ENCODE measurements around the gene MEGF9. TPM values are rescaled to one million over a fixed set of nuclear protein-coding genes. Genes with fewer than 3 reads are reported as not detected.

Gene MEGF9
- total and polyA plus RNA-seq, 2 donors (not counting 3 experiments of a cell fraction or from before 2014, with no cell fraction given) = 4.0 to 13.0 TPM

- dilution Hi-C loops (cut with MboI; ENCODE audit: extremely low pct_ligation_motif_present, low sequenced_read_pairs) = no loop called here
- Histone ChIP-seq H3K27me3 (ENCODE audit: control insufficient read depth in 2 of 2, insufficient read depth in 2 of 2, low read length in 2 of 2) (no peaks in the 10 kb centered on the region), H3K9me1 (replicated peaks; ENCODE audit: control insufficient read depth, extremely low read depth, insufficient read depth, low read length) (no peaks in the 10 kb centered on the region), H3K4me1 (ENCODE audit: control insufficient read depth, extremely low read depth, insufficient read depth, low read length) (no peaks in the 10 kb centered on the region), H2AFZ (ENCODE audit: low read depth, low read length) (no peak overlapping the region), H3K9me3 (replicated peaks; ENCODE audit: control insufficient read depth, insufficient read depth, low read length) (no peaks in the 10 kb centered on the region), H3K79me2 (ENCODE audit: control insufficient read depth, insufficient read depth, low read length) (no peaks in the 10 kb centered on the region), H3K27ac (ENCODE audit: insufficient read depth, low read depth, low read length) (no peak overlapping the region), H3K36me3 (ENCODE audit: control insufficient read depth in 2 of 2, extremely low read depth in 1 of 2, insufficient read depth in 2 of 2, low read length in 2 of 2) (no peaks in the 10 kb centered on the region), H3K4me2 (ENCODE audit: insufficient read depth, low read length) (no peak overlapping the region), H4K20me1 (replicated peaks; ENCODE audit: control insufficient read depth, extremely low read depth, insufficient read depth, low read length) (no peaks in the 10 kb centered on the region), H3K4me3 (replicated peaks in 1 of 3; ENCODE audit: insufficient read depth in 1 of 3, low read depth in 1 of 3, low read length in 3 of 3) (no peak overlapping the region), H3K9ac (replicated peaks; ENCODE audit: extremely low read depth, insufficient read depth, low read length) (no peak overlapping the region)
- FAIRE-seq = no peak
- ChIA-PET CTCF (interaction anchor here (1.3 to 1.4 kb wide), 2 partner anchors 13 to 16 kb away, joined by 3 to 4 read pairs; no protein-coding TSS in a partner anchor), POLR2A (interaction anchor here (0.6 kb wide), 1 partner anchor 728 kb away, joined by 4 read pairs; no protein-coding TSS in a partner anchor)
- no TSS peak for BruUV-seq (replicated peaks)
- no peak for TF ChIP-seq GATA2 (IDR thresholded peaks at IDR 0.05; ENCODE audit: insufficient read depth, insufficient read length, low read depth, low read length)
- TF ChIP-seq, protein P1, sequence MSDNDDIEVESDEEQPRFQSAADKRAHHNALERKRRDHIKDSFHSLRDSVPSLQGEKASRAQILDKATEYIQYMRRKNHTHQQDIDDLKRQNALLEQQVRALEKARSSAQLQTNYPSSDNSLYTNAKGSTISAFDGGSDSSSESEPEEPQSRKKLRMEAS (IDR thresholded peaks at IDR 0.05; ENCODE audit: insufficient read depth, insufficient read length) = no peak
- TF ChIP-seq FOS (IDR thresholded peaks at IDR 0.05; ENCODE audit: borderline replicate concordance, insufficient read depth, low read length) = no peak
- TF ChIP-seq, protein P2, sequence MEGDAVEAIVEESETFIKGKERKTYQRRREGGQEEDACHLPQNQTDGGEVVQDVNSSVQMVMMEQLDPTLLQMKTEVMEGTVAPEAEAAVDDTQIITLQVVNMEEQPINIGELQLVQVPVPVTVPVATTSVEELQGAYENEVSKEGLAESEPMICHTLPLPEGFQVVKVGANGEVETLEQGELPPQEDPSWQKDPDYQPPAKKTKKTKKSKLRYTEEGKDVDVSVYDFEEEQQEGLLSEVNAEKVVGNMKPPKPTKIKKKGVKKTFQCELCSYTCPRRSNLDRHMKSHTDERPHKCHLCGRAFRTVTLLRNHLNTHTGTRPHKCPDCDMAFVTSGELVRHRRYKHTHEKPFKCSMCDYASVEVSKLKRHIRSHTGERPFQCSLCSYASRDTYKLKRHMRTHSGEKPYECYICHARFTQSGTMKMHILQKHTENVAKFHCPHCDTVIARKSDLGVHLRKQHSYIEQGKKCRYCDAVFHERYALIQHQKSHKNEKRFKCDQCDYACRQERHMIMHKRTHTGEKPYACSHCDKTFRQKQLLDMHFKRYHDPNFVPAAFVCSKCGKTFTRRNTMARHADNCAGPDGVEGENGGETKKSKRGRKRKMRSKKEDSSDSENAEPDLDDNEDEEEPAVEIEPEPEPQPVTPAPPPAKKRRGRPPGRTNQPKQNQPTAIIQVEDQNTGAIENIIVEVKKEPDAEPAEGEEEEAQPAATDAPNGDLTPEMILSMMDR (IDR thresholded peaks at IDR 0.05; ENCODE audit: extremely low read depth in 1 of 2, insufficient read depth in 1 of 2, low read depth in 1 of 2, low read length in 2 of 2) = no peak
- no peak for TF ChIP-seq EZH2 (IDR thresholded peaks at IDR 0.05; ENCODE audit: borderline replicate concordance, low read depth, low read length, severe bottlenecking)
- TF ChIP-seq POLR2AphosphoS5 (IDR thresholded peaks at IDR 0.05; ENCODE audit: insufficient read depth, low read depth, low read length) = no peak
- TF ChIP-seq MYC (IDR thresholded peaks at IDR 0.05; ENCODE audit: low read depth, low read length) = no peak
- no peak for TF ChIP-seq JUN (IDR thresholded peaks at IDR 0.05; ENCODE audit: borderline replicate concordance, insufficient read depth, insufficient read length, low read depth)
- TF ChIP-seq POLR2A (IDR thresholded peaks at IDR 0.05; ENCODE audit: low read depth, low read length) = no peak
- intact Hi-C loops (cut with micrococcal nuclease) = no loop called here
- DNase-seq (ENCODE audit: low read depth, low spot score) = no peak
Measured at GRCh38 chr9:120625222-120625621, 89.0 kb downstream of the MEGF9 start.
